G401.6 (cell line): ENCODE data around the gene PRSS35.
"Not testable (repeated sequence)": the region's sequence is repeated elsewhere in the genome, so short reads cannot be mapped to it uniquely, and the experiment has no call there.

Source experiments
- FAIRE-seq: peaks from 2 replicates; lab custom pipeline; 2012; peaks lifted over from hg19 to GRCh38; lab: Jason Lieb, UNC

Gene PRSS35

GRCh38 chr6:83511901-83512681 lies at the start of gene PRSS35:
TSS of gene PRSS35 (plus strand) at chr6:83512534. CDS start at chr6:83523442, 10,908 bp downstream.
- FAIRE-seq = no peak

- no peak for FAIRE-seq
Measured at GRCh38 chr6:83463886-83464285, 48.4 kb upstream of the PRSS35 start.

- FAIRE-seq = no peak
Measured at GRCh38 chr6:83464381-83465140, 47.8 kb upstream of the PRSS35 start.

- no peak for FAIRE-seq
Measured at GRCh38 chr6:83466328-83466727, 46.0 kb upstream of the PRSS35 start.

GRCh38 chr6:83467620-83468036 lies 44.7 kb upstream of the PRSS35 start:
- no peak for FAIRE-seq

GRCh38 chr6:83470001-83470400 lies 42.3 kb upstream of the PRSS35 start:
- no peak for FAIRE-seq

GRCh38 chr6:83470587-83470986 lies 41.7 kb upstream of the PRSS35 start:
- FAIRE-seq = no peak

- FAIRE-seq = no peak
Measured at GRCh38 chr6:83472767-83473166, 39.6 kb upstream of the PRSS35 start.

- FAIRE-seq = no peak
Measured at GRCh38 chr6:83474309-83474708, 38.0 kb upstream of the PRSS35 start.

- FAIRE-seq = no peak
Measured at GRCh38 chr6:83476971-83477370, 35.4 kb upstream of the PRSS35 start.

- FAIRE-seq = no peak
Measured at GRCh38 chr6:83479389-83479788, 32.9 kb upstream of the PRSS35 start.

GRCh38 chr6:83480470-83480869 lies 31.9 kb upstream of the PRSS35 start:
- no peak for FAIRE-seq

GRCh38 chr6:83481938-83482337 lies 30.4 kb upstream of the PRSS35 start:
- FAIRE-seq = not testable (repeated sequence)

- no peak for FAIRE-seq
Measured at GRCh38 chr6:83488448-83488847, 23.9 kb upstream of the PRSS35 start.

GRCh38 chr6:83488861-83489260 lies 23.5 kb upstream of the PRSS35 start:
- FAIRE-seq = no peak

- no peak for FAIRE-seq
Measured at GRCh38 chr6:83490217-83490807, 22.0 kb upstream of the PRSS35 start.

- no peak for FAIRE-seq
Measured at GRCh38 chr6:83505356-83505755, 7.0 kb upstream of the PRSS35 start.

GRCh38 chr6:83509441-83509840 lies 2.9 kb upstream of the PRSS35 start:
- no peak for FAIRE-seq

- FAIRE-seq = no peak
Measured at GRCh38 chr6:83510791-83511190, 1.5 kb upstream of the PRSS35 start.

GRCh38 chr6:83511266-83511665 lies 1.1 kb upstream of the PRSS35 start:
- no peak for FAIRE-seq

- FAIRE-seq = no peak
Measured at GRCh38 chr6:83514466-83514865, 2.1 kb downstream of the PRSS35 start.

- FAIRE-seq = peak; percentile 96
Measured at GRCh38 chr6:83514866-83515466, 2.6 kb downstream of the PRSS35 start.

GRCh38 chr6:83517500-83517899 lies 5.2 kb downstream of the PRSS35 start:
- no peak for FAIRE-seq
